Skeletal muscle cell (primary cell): ENCODE measurements around the gene STXBP6.
A peak's percentile ranks its signal among the peaks of the same experiment; 100 is the strongest.

Experiments used
- DNase-seq: peaks from one replicate; pipeline ENCODE4 v3.0.0-alpha.2; 2010; ENCODE audit warnings: low read depth
- H3K4me3 ChIP-seq: 2 replicates; pipeline ENCODE4 v1.5.1; 2011; ENCODE audit warnings: low read depth, mild to moderate bottlenecking, control low read depth, low read length, moderate library complexity

Gene STXBP6

GRCh38 chr14:24904533-24904932 lies 145.4 kb downstream of the STXBP6 start:
- no peak for DNase-seq
- no peak overlapping the region for H3K4me3 ChIP-seq

- no peak overlapping the region for H3K4me3 ChIP-seq
- no peak for DNase-seq
Observed at GRCh38 chr14:24903337-24903736, 146.6 kb downstream of the STXBP6 start.

GRCh38 chr14:24900269-24901100 lies 149.5 kb downstream of the STXBP6 start:
- DNase-seq: peak; percentile 52
- no peak overlapping the region for H3K4me3 ChIP-seq

GRCh38 chr14:24897793-24898192 lies 152.2 kb downstream of the STXBP6 start:
- DNase-seq: no peak
- no peak overlapping the region for H3K4me3 ChIP-seq

- DNase-seq: no peak
- no peak overlapping the region for H3K4me3 ChIP-seq
Observed at GRCh38 chr14:24895622-24896021, 154.3 kb downstream of the STXBP6 start.

- H3K4me3 ChIP-seq: no peak overlapping the region
- no peak for DNase-seq
Observed at GRCh38 chr14:24895243-24895583, 154.7 kb downstream of the STXBP6 start.

- H3K4me3 ChIP-seq: no peak overlapping the region
- no peak for DNase-seq
Observed at GRCh38 chr14:24894583-24895242, 155.2 kb downstream of the STXBP6 start.

- no peak overlapping the region for H3K4me3 ChIP-seq
- no peak for DNase-seq
Observed at GRCh38 chr14:24892497-24893051, 157.4 kb downstream of the STXBP6 start.

- no peak for DNase-seq
Observed at GRCh38 chr14:24891987-24892496, 157.9 kb downstream of the STXBP6 start.

GRCh38 chr14:24890716-24891115 lies 159.2 kb downstream of the STXBP6 start:
- DNase-seq: no peak
- no peak overlapping the region for H3K4me3 ChIP-seq

More at GRCh38 chr14:24891987-24892496, 157.9 kb downstream of the STXBP6 start:
- no peak overlapping the region for H3K4me3 ChIP-seq

- no peak for DNase-seq
- H3K4me3 ChIP-seq: no peak overlapping the region
Observed at GRCh38 chr14:24889843-24890242, 160.1 kb downstream of the STXBP6 start.

- H3K4me3 ChIP-seq: no peak overlapping the region
- DNase-seq: no peak
Observed at GRCh38 chr14:24888532-24888931, 161.4 kb downstream of the STXBP6 start.

GRCh38 chr14:24887623-24888304 lies 162.2 kb downstream of the STXBP6 start:
- DNase-seq: no peak
- H3K4me3 ChIP-seq: no peak overlapping the region

GRCh38 chr14:24885410-24885913 lies 164.5 kb downstream of the STXBP6 start:
- no peak for DNase-seq
- H3K4me3 ChIP-seq: no peak overlapping the region

GRCh38 chr14:24883576-24883975 lies 166.4 kb downstream of the STXBP6 start:
- peak; percentile 48 for DNase-seq
- H3K4me3 ChIP-seq: no peak overlapping the region

GRCh38 chr14:24881116-24881893 lies 168.6 kb downstream of the STXBP6 start:
- H3K4me3 ChIP-seq: no peak overlapping the region
- no peak for DNase-seq

- no peak overlapping the region for H3K4me3 ChIP-seq
- DNase-seq: no peak
Observed at GRCh38 chr14:24880689-24881088, 169.3 kb downstream of the STXBP6 start.

GRCh38 chr14:24879661-24880386 lies 170.1 kb downstream of the STXBP6 start:
- no peak overlapping the region for H3K4me3 ChIP-seq
- no peak for DNase-seq
